Immature natural killer cell (primary cell): ENCODE data around the gene PALLD. TPM values are rescaled to one million over a fixed set of nuclear protein-coding genes. Genes with fewer than 3 reads are reported as not detected.

Experiments
- DNase-seq, 3 donors: peaks; one replicate each; pipeline ENCODE4 v3.0.0; 2022; ENCODE audit warnings: mixed read lengths in 1 of 3
- H3K27ac Mint-ChIP-seq, 6 donors: one replicate each; pipeline ENCODE4 v1.8.0; 2020; ENCODE audit warnings: mixed read lengths in 6 of 6, mild to moderate bottlenecking in 5 of 6, inconsistent platforms in 4 of 6, moderate library complexity in 3 of 6
- H3K27me3 Mint-ChIP-seq, 3 donors: one replicate each; pipeline ENCODE4 v1.8.0; 2020 to 2021; ENCODE audit warnings: low read depth in 3 of 3, mild to moderate bottlenecking in 3 of 3, mixed read lengths in 3 of 3, moderate library complexity in 3 of 3, inconsistent platforms in 1 of 3
- H3K36me3 Mint-ChIP-seq, 3 donors: one replicate each; pipeline ENCODE4 v1.8.0; 2020; ENCODE audit warnings: mixed read lengths in 3 of 3, inconsistent platforms in 2 of 3, mild to moderate bottlenecking in 2 of 3
- H3K4me1 Mint-ChIP-seq, 2 donors: one replicate each; pipeline ENCODE4 v1.8.0; 2020; ENCODE audit warnings: inconsistent platforms in 2 of 2, mild to moderate bottlenecking in 2 of 2, mixed read lengths in 2 of 2, moderate library complexity in 1 of 2
- H3K4me3 Mint-ChIP-seq, 5 donors: one replicate each; pipeline ENCODE4 v1.8.0; 2020; ENCODE audit warnings: mild to moderate bottlenecking in 5 of 5, mixed read lengths in 5 of 5, inconsistent platforms in 3 of 5, moderate library complexity in 3 of 5
- H3K9me3 Mint-ChIP-seq, 6 donors: one replicate each; pipeline ENCODE4 v1.8.0; 2020; ENCODE audit warnings: mild to moderate bottlenecking in 6 of 6, mixed read lengths in 6 of 6, inconsistent platforms in 4 of 6, moderate library complexity in 3 of 6
- polyA plus RNA-seq, 3 donors: library from polyadenylated mRNA; unstranded; fragments of 300-500 nt; fragmentation: Illumina TruSeq; gene quantifications; one replicate each; pipeline ENCODE4 v1.2.3, GENCODE V29; 2021

PALLD gene
- polyA plus RNA-seq, 3 donors from 2014 or later, result 7.4 to 20.8 (median 15.8) TPM

DNA sequence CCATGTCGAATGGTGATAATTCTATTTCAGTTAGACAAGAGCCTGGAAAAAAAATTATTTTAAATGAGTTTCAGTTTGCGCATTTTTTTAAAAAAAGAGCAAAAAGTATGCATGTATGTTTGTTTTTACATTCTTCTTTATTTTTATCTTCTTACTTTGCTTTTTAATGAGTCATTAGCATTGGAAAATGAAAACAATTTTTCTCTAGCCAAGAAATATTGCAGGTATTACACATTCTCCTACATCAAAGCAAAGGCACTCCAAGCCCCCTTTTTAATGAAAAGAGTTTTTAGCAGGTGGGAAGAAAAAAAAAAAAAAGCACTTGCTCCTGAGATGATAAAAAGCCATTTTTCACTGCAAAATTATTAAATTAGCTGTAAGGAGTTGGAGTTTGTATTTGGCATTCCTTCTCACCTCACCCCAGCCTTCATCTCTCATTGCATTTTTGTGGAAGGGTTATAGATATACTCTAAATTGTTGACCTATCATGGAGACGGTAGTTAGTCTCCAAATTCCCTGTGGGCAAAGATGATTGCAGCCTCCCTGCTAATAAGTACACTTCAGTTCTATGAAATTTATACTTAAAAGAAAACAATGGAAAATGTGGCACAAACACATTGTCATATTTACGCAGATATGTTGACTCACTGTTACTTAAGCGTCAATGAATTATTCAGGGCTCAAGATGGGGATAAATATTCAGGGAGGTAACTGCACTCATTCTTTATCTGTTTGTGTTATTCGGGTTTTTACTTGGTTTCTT is 43.8 kb downstream of the PALLD start:
- Mint-ChIP-seq H3K4me3 (no peak overlapping the region), H3K9me3 (peaks cover 0 to 2% (median 0%) of the 10 kb centered on the region in 6 donors), H3K36me3 (no peaks in the 10 kb centered on the region), H3K27me3 (peaks cover 3 to 5% (median 4%) of the 10 kb centered on the region in 3 donors), H3K4me1 (no peaks in the 10 kb centered on the region), H3K27ac (no peak overlapping the region)
- DNase-seq, result no peak

DNA sequence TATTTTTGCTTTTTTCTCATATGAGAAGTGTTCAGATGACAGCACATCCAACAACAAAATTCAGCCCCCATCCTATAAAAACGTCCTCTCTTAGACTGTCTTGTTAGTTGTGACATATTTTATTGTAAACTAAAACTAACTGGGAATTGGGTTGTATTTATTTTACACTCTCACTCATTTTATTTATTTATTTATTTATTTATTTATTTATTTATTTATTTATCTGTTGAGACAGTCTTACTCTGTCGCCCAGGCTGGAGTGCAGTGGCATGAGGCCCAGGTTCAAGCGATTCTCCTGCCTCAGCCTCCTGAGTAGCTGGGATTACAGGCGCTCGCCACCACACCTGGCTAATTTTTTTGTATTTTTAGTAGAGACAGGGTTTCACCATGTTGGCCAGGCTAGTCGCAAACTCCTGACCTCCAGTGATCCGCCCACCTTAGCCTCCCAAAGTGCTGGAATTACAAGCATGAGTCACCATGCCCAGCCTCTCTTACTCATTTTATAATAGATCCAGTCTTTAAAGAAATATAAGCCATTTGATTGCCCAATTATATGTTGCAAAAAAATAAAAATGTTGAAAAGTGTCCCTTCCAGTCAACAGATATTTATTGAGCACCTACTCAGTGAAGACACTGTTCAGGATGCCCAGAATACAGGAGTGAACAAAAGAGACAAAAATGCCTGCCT is 44.6 kb downstream of the PALLD start:
- Mint-ChIP-seq H3K4me3 (no peak overlapping the region), H3K36me3 (no peaks in the 10 kb centered on the region), H3K4me1 (no peaks in the 10 kb centered on the region), H3K27me3 (peaks cover 1 to 5% (median 3%) of the 10 kb centered on the region in 3 donors), H3K27ac (no peak overlapping the region), H3K9me3 (peaks cover 0 to 2% (median 0%) of the 10 kb centered on the region in 6 donors)
- no peak for DNase-seq

DNA sequence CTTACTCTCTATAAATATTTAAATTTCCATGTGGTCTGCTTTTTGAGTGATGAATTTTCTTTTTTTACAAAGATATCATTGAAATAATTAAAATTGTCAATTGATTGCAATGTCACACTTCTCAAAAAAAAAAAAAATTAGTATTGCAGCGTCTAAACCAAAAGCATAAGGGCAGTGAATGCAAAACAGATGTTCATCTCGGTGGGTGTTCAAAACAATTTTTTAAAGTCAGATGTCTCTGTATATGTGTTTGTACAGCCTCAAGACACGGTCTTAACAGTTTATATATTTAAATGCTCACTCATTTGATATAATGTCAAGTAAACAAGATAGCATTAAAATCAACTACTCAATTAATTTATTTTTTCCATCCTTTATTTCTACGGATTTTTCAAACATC is 52.3 kb downstream of the PALLD start:
- DNase-seq, result no peak
- no peaks in the 10 kb centered on the region for H3K36me3 Mint-ChIP-seq
- peaks cover 0 to 3% (median 1%) of the 10 kb centered on the region in 3 donors for H3K27me3 Mint-ChIP-seq
- no peaks in the 10 kb centered on the region for H3K4me1 Mint-ChIP-seq
- H3K4me3 Mint-ChIP-seq, result no peak overlapping the region
- no peak overlapping the region for H3K27ac Mint-ChIP-seq
- H3K9me3 Mint-ChIP-seq, result peaks cover 0 to 2% (median 0%) of the 10 kb centered on the region in 6 donors

DNA sequence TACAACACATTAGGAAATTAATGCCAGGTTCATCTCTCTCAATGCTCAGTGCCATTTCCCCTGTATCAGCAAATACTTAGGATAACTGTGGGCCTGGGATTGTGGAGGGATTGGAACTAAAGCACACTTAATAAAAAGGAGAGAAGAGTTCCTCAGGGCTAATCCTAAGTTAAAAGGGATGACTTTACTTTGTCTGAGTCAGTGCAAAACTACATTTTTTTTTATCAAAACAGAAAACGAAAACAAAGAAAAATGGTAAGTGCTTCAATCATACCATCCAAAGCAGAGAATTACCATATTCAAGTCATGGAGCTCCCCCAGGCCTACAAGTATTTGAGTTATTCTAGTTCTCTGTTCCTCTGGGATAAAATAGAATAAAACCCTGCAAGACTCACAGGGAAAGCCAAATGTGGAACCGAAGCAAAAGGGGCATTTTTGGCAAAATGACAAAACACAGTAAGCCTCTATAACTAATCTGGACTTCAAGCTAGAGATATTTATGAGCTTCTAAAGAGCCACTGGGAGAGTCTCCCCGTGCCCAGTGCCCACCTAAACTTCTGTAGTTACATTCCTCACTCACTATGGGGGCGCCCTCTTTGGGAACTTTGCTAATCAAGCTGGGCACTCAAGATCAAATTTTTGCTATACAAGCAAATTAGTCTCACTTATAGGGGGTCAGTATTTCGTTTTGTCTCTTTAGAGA is 53.4 kb downstream of the PALLD start:
- Mint-ChIP-seq H3K4me3 (no peak overlapping the region), H3K27me3 (peaks cover 0 to 3% (median 1%) of the 10 kb centered on the region in 3 donors), H3K4me1 (no peaks in the 10 kb centered on the region), H3K36me3 (no peaks in the 10 kb centered on the region), H3K27ac (no peak overlapping the region), H3K9me3 (no peaks in the 10 kb centered on the region)
- no peak for DNase-seq

DNA sequence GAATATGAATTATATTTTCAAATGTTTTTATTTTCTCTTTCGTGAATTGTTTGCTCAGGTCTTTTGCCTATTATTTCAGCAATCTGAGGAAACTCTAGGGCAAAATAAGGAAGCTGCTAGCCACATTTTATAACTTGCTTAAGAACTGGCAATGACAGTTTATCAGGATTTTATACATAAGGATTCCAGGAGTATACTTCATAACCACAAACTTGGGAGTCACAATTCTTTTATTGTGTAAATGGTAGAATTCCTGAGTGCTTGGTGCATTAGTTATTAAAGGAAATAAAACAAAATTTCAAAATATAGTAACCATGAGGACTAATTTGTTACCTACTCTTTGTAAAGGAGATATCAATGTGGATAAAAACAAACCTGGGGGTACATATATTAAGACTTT is 54.4 kb downstream of the PALLD start:
- Mint-ChIP-seq H3K4me3 (no peak overlapping the region), H3K27me3 (peaks cover 0 to 2% (median 0%) of the 10 kb centered on the region in 3 donors), H3K36me3 (no peaks in the 10 kb centered on the region), H3K9me3 (no peaks in the 10 kb centered on the region), H3K27ac (no peak overlapping the region), H3K4me1 (no peaks in the 10 kb centered on the region)
- DNase-seq, result no peak

DNA sequence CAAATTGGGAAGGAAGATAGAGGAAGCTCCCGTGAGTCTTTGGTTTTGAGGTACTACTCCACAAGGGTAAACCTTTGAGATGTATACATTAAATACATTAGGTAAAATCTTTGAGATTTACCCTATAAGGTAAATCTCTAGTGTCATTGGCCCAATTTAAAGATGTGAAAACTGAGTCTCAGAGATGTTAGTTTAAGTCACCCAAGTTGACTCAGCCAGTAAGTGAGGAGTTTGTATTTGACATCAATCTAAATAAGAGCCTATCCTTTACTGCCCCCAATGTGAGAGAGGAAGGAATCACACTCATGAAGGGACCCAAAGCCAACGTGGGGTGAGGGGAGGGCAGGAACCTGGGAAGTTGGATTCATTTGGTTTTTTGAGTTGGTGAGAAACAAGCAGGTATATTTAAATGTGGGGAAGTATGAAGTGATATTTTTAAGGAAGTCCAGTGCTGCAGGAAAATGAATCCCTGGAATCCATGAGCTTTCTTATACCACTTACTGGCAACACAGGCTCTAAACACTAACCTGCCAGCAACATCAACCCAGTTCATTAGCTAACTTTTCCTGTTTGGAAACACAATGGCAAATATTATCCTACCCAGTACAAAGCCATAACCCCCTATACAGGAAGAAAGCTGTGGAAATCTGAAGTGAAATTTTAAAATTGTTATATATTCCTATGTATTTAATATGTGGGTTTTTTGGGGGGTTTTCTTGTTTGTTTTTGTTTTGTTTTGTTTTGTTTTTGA is 55.3 kb downstream of the PALLD start:
- Mint-ChIP-seq H3K9me3 (no peaks in the 10 kb centered on the region), H3K4me1 (no peaks in the 10 kb centered on the region), H3K27ac (no peak overlapping the region), H3K36me3 (no peaks in the 10 kb centered on the region), H3K4me3 (no peak overlapping the region), H3K27me3 (peaks cover 0 to 2% (median 0%) of the 10 kb centered on the region in 3 donors)
- no peak for DNase-seq

DNA sequence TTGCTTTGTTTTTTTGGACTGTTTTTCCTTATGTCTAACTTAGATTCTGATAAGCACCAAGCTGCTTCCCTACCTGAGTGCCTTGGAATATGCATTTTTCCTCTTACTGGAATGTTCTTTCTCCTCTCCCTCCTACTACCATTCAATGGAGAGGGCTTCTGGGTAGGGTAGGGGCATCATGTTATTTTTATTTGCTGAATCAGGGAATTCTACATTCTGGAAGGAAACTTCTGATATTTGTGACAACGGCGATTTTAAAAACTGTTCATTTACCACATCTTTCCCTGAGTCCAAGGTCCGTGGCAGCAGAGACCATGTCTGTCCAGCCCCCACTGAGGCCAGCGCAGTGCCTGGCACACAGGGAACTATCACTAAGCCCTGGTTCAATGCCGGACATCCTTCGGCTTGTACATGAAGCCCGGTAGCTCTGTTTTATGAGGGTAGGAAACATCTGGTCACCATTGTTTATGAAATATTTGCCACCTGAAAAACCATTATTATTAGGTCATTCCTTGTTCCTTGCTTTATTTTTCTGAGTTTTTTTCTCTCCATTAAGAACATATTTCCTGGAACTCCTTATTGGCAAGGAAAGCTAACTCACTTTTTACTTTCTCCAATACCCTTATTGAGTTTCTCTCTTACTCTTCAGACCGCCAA is 57.0 kb downstream of the PALLD start:
- peaks cover 0 to 2% (median 0%) of the 10 kb centered on the region in 3 donors for H3K27me3 Mint-ChIP-seq
- DNase-seq, result no peak
- no peaks in the 10 kb centered on the region for H3K36me3 Mint-ChIP-seq
- no peaks in the 10 kb centered on the region for H3K4me1 Mint-ChIP-seq
- no peak overlapping the region for H3K4me3 Mint-ChIP-seq
- no peaks in the 10 kb centered on the region for H3K9me3 Mint-ChIP-seq
- no peak overlapping the region for H3K27ac Mint-ChIP-seq

DNA sequence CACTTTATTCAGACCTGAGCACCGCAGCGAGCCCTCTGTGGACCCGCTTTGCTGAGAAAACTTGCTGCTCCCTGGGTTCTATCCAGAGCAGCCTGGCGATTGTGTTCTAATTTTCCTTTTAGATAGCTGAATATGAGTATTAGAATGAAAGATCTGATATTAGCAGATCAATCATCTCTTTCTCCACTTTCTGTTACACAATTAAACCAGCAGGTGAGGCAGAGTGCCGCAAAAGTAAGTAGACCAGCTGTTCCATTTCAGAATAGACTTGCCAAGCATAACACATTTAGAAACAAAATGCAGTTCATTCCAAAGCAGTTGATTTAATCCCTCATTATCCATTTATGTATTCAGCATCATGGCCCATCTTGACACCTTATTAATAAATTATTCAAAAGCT is 58.6 kb downstream of the PALLD start:
- Mint-ChIP-seq H3K4me1 (no peaks in the 10 kb centered on the region), H3K27me3 (peaks cover 2 to 3% (median 2%) of the 10 kb centered on the region in 3 donors), H3K9me3 (no peaks in the 10 kb centered on the region)

DNA sequence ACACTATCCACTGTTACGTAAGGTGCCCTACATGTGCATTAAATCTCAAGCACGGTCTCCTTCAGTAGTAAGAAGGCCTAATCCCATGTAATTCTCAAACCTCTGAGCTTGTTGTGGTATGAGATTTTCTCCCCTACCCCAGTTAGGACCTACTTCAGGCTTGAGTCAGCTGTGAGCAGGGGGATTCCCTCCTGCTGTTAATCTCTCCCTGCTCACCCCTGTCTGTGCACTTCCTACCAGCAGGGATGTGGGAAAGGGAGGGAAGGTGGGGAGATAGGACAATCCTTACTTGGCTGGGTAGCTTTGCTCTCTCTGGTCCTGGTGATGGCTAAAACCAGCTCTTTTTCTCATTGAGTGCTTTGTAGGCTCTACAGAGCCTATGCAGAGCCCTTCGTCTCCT is 60.8 kb downstream of the PALLD start:
- Mint-ChIP-seq H3K27ac (no peak overlapping the region), H3K27me3 (peaks cover 2 to 3% (median 2%) of the 10 kb centered on the region in 3 donors), H3K36me3 (no peaks in the 10 kb centered on the region), H3K4me3 (no peak overlapping the region), H3K4me1 (no peaks in the 10 kb centered on the region), H3K9me3 (peaks cover 0 to 5% (median 0%) of the 10 kb centered on the region in 6 donors)
- no peak for DNase-seq

More for the DNA sequence above, 58.6 kb downstream of the PALLD start:
- no peak overlapping the region for H3K27ac Mint-ChIP-seq
- no peaks in the 10 kb centered on the region for H3K36me3 Mint-ChIP-seq
- no peak for DNase-seq
- H3K4me3 Mint-ChIP-seq, result no peak overlapping the region

DNA sequence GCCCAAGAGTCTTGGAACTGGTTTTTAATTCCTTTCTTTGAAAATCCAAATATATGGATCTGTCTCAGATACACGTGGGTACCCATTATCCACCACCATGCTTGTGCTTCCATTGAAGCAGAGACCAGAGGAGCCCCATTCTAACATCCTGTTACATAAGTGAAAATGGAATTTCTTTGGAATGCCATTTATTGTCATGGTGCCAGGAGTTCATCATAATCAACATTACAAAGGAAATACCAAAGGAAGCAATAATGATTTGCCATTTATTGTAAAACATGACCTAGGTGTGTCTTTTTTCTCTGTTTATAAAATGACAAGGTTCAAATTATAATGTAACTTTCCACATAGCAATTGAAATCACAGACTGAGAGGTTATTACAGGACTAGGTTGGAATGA is 61.7 kb downstream of the PALLD start:
- no peak overlapping the region for H3K4me3 Mint-ChIP-seq
- DNase-seq, result no peak
- H3K4me1 Mint-ChIP-seq, result no peaks in the 10 kb centered on the region
- H3K27me3 Mint-ChIP-seq, result peaks cover 0 to 3% (median 2%) of the 10 kb centered on the region in 3 donors
- H3K9me3 Mint-ChIP-seq, result peaks cover 0 to 6% (median 0%) of the 10 kb centered on the region in 6 donors
- no peak overlapping the region for H3K27ac Mint-ChIP-seq
- H3K36me3 Mint-ChIP-seq, result no peaks in the 10 kb centered on the region

DNA sequence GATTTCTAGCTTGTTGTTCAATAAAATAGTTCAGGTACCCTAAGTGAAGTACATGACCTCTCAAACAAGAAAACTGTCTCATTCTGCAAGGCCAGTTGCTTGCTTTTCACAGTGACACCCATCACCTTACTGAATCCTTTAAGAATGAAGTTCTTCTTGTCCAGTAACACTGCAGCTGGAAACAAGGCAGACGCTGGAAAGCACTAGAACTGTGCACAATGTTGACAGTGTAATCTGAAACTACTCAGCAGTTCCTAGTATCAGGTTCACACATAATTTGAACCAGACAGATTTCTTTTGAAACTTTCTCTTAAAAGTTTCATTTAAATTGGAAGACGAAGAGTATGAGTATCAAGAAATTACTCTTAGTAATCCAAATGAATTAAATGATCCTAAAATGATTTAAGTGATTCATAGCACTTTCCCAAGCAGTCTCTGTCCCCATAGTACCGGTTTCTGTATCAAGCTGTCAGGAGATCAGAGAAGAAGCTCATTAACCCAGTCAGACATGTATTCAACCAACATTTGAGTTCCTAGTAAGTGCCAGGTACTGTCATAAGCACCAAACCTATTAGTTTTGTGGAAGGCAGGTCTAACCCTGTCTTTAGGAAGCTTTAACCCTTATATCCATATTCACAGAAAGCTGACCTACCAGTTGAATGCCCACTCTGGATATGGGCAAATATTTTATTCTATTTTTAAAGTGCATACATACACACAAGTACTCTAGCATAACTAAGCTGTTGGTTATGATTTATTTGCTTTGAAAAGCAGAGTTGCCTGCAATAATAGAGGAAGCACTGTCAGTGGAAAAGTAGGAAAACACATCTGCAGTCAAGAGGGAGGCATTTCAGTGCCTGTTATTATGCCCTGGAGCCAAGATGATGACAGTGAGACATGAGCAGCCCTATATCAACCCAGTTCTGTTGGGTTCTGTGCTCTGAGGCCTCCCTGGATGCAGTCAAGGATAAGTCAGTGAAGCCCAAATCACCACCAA is 63.6 kb downstream of the PALLD start:
- Mint-ChIP-seq H3K27ac (no peak overlapping the region), H3K9me3 (peaks cover 0 to 6% (median 0%) of the 10 kb centered on the region in 6 donors), H3K27me3 (peaks cover 0 to 3% (median 2%) of the 10 kb centered on the region in 3 donors), H3K4me3 (no peak overlapping the region), H3K4me1 (no peaks in the 10 kb centered on the region), H3K36me3 (no peaks in the 10 kb centered on the region)
- DNase-seq, result no peak

DNA sequence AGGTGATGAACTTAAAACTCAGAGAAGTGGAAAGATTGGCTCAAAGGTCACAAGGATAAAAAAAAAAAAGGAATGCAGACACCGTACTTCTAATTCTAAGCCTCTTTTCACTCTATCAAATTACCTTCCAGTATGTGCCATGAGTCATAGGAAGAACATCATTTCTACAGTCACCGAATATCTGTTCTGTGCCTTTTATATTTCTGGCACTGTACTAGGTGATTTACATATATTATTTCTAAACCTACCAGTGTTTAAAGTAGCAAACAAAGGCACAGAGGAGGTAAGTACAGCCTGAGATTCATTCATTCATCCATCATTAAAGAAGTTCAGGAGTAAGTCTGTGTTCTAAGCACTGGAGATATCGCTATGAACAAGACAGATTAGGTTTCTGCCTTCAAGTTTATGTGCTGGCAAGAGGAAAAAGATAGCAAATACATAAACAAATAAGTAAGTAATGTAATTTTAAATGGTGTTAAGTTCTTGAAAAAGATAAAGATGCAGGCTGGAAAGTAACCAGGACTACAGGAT is 65.3 kb downstream of the PALLD start:
- H3K27ac Mint-ChIP-seq, result no peak overlapping the region
- no peak overlapping the region for H3K4me3 Mint-ChIP-seq
- H3K36me3 Mint-ChIP-seq, result no peaks in the 10 kb centered on the region
- H3K9me3 Mint-ChIP-seq, result peaks cover 0 to 6% (median 0%) of the 10 kb centered on the region in 6 donors
- H3K27me3 Mint-ChIP-seq, result peaks cover 0 to 3% (median 2%) of the 10 kb centered on the region in 3 donors
- no peaks in the 10 kb centered on the region for H3K4me1 Mint-ChIP-seq
- DNase-seq, result no peak
